ENCODE measurements around the gene MGARP.
"Not testable (repeated sequence)": the region's sequence is repeated elsewhere in the genome, so short reads cannot be mapped to it uniquely, and the experiment has no call there.

MGARP gene

GRCh38 chr4:139279760-139280620 lies at the start of gene MGARP:
MGARP (minus strand) TSS chr4:139280225; CDS start chr4:139280158, 67 bp downstream.
- DNase-seq (ENCODE audit: low spot score) = no peak

GRCh38 chr4:139329665-139330200 lies 49.7 kb upstream of the MGARP start:
- no peak for DNase-seq (ENCODE audit: low spot score)

- DNase-seq (ENCODE audit: low spot score) = no peak
These were observed 44.6 kb upstream of the MGARP start for GRCh38 chr4:139324620-139325019.

DNA sequence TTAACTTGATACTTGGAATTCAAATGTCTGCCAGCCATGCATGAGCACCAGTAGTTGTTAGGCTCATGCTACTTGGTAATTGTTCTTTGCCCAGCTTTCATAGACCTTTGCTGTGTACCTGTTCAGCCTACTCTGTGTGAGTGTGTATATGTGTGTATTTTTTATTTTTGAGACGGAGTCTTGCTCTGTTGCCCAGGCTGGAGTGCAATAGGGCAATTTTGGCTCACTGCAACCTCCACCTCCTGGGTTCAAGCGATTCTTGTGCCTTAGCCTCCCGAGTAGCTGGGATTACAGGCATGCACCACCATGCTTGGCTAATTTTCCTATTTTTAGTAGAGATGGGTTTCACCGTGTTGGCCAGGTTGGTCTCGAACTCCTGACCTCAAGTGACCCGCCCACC lies 42.5 kb upstream of the MGARP start:
- DNase-seq (ENCODE audit: low spot score) = not testable (repeated sequence)

GRCh38 chr4:139322070-139322469 lies 42.0 kb upstream of the MGARP start:
- not testable (repeated sequence) for DNase-seq (ENCODE audit: low spot score)

DNA sequence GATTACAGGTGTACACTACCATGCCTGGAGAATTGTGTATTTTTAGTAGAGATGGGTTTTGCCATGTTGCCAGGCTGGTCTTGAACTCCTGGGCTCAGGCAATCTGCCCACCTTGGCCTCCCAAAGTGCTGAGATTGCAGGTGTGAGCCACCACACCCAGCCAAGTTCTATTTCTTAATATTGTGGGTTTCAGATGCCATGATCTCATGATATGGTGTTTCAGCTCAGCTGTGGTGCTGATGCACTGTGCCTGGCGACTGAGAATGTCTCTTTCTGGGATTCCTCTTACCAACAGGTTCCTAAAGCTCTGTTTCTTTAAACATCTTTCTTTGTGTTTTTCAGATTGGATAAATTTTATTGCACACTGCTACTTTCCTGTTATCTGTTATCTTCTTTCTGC lies 39.5 kb upstream of the MGARP start:
- no peak for DNase-seq (ENCODE audit: low spot score)

DNA sequence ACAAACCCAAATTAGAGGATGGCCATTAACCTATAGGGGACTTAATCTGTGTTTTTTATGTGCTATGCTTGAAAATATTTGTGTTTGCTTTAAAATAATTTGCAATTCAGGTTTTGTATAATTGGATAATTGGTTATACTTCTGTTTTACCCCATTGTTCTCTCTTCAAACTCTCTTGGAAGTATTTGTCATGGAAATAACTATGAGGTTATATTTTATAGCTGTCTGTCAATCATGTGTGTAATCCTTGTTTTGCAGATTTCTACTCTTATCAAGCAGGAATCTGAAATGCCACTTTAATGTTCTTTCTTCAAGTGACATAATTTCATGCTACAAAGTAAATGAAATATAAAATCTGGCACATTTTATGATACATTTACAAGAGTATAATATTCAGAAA lies 37.6 kb upstream of the MGARP start:
- DNase-seq (ENCODE audit: low spot score) = no peak

GRCh38 chr4:139316733-139317132 lies 36.7 kb upstream of the MGARP start:
- DNase-seq (ENCODE audit: low spot score) = no peak

DNA sequence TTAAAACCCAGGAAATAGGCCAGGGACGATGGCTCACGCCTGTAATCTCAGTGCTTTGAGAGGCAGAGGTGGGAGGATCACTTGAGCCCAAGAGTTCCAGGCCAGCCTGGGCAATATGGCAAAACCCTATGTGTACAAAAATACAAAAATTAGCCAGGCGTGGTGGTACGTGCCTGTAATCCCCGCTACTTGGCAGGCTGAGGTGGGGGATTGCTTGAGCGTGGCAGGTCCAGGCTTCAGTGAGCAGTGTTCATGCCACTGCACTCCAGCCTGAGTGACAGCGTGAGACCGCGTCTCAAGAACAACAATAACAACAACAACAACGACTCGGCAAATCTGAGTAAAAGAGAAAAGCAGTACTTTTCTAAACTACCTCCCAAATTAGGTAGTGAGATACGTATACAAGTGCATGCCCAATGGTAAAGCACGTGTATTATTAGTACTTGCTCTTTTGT lies 35.2 kb upstream of the MGARP start:
- no peak for DNase-seq (ENCODE audit: low spot score)

DNA sequence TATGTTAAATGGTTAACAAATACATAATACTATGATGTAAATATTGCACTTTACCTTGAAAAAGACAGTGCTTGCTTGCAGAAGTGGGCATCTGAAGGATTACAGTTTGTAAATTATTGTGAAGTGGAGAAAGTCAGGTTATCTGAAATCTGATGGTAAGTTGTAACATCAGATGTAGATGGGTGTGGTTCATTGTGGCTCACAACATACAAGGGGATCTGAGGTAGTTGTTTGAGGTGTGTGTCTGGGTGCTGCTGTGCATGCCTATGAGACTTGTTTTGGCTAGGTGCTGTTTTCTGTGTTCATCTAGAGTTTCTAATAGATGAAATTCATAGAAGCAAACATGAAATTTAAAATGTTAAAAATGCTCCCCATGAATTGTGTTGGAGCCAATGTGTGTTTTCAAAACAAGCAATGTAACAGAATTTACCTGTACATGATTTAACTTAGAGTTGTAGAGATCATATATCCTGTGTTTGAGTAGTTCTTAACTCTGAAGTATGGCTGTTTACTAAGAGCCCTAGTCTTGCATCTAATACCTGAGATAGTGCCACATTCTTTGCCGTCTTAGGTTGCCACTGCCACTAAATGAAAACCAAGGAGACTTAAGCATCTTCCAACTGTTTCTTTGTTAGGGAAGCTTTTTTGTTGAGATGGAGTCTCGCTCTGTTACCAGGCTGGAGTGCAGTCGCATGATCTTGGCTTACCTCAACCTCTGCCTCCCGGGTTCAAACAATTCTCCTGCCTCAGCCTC lies 34.2 kb upstream of the MGARP start:
- DNase-seq (ENCODE audit: low spot score) = no peak

- DNase-seq (ENCODE audit: low spot score) = not testable (repeated sequence)
These were observed 33.4 kb upstream of the MGARP start for GRCh38 chr4:139313414-139313813.

DNA sequence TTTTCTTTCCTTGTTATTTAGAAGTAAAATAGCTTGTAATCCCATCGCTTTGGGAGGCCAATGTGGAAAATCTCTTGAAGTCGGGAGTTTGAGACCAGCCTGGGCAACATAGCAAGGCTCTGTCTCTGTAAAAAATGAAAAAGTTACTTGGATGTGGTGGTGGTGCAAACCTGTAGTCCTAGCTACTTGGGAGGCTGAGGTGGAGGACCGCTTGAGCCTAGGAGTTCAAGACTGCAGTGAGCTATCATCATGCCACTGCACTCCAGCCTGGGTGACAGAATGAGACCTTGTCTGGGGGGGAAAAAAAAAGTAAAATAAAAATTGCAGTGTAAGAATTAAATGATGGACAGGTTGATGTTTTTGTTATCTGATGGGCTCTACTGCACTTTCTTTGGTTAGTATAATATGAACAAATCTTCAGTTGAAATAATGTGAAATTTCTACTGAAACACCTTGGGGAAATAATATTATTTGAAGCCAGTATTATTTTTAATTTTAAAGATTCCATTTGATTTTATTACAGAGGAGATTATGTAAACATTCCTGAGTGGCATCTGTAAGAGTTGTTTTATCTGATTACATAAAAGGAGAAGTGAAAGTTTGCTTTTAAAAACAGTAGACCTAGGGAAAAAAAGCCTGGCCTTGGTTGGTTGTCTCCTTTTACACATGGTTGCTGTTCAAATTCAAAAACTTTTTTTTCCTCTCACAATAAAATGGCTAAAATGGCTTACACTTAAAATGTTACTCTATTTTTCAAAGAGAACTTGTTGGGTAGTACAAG lies 32.7 kb upstream of the MGARP start:
- DNase-seq (ENCODE audit: low spot score) = no peak

DNA sequence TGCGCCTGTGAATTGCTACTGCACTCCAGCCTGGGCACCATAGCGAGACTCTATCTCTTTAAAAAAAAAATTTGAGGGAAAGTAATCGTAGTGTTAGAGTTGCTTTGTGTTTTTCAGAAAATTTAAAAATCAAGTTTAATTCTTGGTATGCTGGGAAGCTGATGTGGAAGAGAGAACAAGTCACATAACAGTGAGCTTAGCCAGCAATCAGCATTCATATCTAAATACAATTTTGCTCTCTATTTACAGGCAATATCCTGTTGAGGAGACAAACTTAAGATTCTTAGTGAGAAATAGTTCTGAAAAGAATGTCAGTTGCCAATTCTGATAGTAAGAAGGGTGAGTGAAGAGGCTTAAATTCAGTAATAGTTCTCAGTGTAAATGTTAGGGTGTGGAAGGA lies 31.9 kb upstream of the MGARP start:
- no peak for DNase-seq (ENCODE audit: low spot score)

GRCh38 chr4:139304920-139305319 lies 24.9 kb upstream of the MGARP start:
- DNase-seq (ENCODE audit: low spot score) = no peak

GRCh38 chr4:139301821-139302611 lies 22.0 kb upstream of the MGARP start, which contains the start of gene NDUFC1:
NDUFC1 (minus strand) TSS chr4:139302477; CDS start chr4:139295798, 6,679 bp downstream.
- peak; percentile 56 for DNase-seq (ENCODE audit: low spot score)

- DNase-seq (ENCODE audit: low spot score) = peak; percentile 97
These were observed 21.2 kb upstream of the MGARP start, which contains the start of gene NAA15 for GRCh38 chr4:139301113-139301820. NAA15 (plus strand) TSS chr4:139301505; CDS start chr4:139301778, 273 bp downstream.

- DNase-seq (ENCODE audit: low spot score) = peak; percentile 27
These were observed 20.5 kb upstream of the MGARP start for GRCh38 chr4:139300431-139301112.

DNA sequence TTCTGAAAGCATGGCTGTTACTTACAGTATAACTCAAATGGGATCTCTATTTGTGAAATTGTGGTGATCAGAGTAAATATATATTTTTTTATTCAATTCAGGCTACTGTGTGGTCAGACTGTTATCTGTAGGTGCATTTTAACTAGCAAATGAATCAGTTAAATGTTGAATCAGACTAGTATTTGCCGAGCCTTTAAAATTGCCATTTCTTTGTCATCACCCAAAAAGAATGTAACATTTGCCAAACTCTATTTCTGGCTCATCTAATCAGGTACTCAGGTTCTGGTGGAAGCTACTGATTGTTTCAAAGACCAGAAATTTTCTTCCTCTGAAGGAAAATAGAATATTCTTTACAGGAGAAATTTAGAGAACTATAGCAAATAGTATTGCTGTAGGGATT lies 19.5 kb upstream of the MGARP start:
- no peak for DNase-seq (ENCODE audit: low spot score)

DNA sequence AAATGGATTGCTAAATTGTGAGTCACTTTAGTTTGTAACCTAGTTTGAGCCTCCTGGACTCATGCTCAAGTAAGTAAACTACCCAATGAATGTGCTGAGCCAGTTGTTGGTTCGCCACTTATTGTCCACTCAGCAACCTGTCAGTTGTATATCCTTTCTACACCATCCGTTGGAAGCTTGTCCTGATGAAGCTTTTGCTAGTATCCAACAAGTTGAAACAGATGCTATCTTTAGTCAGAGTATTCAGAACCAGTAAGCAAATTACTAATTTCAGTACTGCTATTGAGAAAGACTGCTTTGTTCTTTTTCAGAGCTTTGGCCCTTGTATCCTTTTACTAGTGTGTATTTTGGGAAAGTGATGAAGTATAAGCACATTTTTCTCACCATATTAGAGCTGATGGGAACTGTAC lies 17.0 kb upstream of the MGARP start:
- no peak for DNase-seq (ENCODE audit: low spot score)

DNA sequence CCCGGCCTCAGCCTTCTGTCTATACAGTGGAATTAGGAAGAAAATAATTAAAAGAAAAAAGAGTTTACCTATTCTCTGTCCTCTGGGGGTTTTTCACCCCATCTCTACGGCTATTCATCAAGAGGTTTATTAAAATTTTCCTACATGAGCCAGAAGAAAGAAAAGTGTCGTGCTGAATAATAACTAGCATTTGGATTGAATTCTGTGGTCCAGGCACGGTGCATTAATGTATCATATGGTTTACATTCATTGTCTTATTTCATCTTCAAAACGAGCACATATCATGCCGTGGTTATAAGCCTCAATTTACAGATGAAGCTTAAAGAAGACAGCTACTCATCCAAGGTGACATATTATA lies 15.9 kb upstream of the MGARP start:
- DNase-seq (ENCODE audit: low spot score) = no peak
